Lung (tissue), 12 donors: ENCODE data around the gene HOXC9. TPM values are rescaled to one million over a fixed set of nuclear protein-coding genes. Genes with fewer than 3 reads are reported as not detected.

Experiments
- ATAC-seq: fragments of 200-7000 bp; cut with Tn5 transposase; one replicate; pipeline ENCODE4 v1.9.1; 2020; ENCODE audit warnings: moderate number of reproducible peaks; ENCODE audit not compliant: insufficient read depth, low FRiP score
- DNase-seq, 3 donors: peaks; one replicate each; pipeline ENCODE4 v3.0.0-alpha.2; 2013 to 2017
- H3K27ac ChIP-seq, 2 donors: one replicate each; pipeline ENCODE4 v1.5.1; 2013; ENCODE audit warnings: mild to moderate bottlenecking in 2 of 2, moderate library complexity in 2 of 2, control low read depth in 1 of 2, inconsistent platforms in 1 of 2, low read depth in 1 of 2, low read length in 1 of 2
- H3K27me3 ChIP-seq, 3 donors: one replicate each; pipeline ENCODE4 v1.5.1; 2013; ENCODE audit warnings: low read length in 2 of 3; ENCODE audit not compliant: control insufficient read depth in 3 of 3, insufficient read depth in 3 of 3
- H3K36me3 ChIP-seq, 4 donors: one replicate each; pipeline ENCODE4 v1.5.1; 2013; ENCODE audit warnings: low read length in 4 of 4, mild to moderate bottlenecking in 1 of 4, moderate library complexity in 1 of 4; ENCODE audit not compliant: control insufficient read depth in 4 of 4, insufficient read depth in 4 of 4
- H3K4me1 ChIP-seq, 5 donors: one replicate each; pipeline ENCODE4 v1.5.1; 2013; ENCODE audit warnings: low read length in 5 of 5, mild to moderate bottlenecking in 2 of 5, moderate library complexity in 1 of 5; ENCODE audit not compliant: control insufficient read depth in 5 of 5, insufficient read depth in 5 of 5
- H3K4me3 ChIP-seq: one replicate; pipeline ENCODE4 v1.5.1; 2013; ENCODE audit warnings: mild to moderate bottlenecking, control low read depth, moderate library complexity
- H3K9ac ChIP-seq, 2 donors: one replicate each; pipeline ENCODE4 v1.5.1; 2013; ENCODE audit warnings: low read length in 2 of 2, control low read depth in 1 of 2; ENCODE audit not compliant: insufficient read depth in 1 of 2
- H3K9me3 ChIP-seq, 4 donors: one replicate each; pipeline ENCODE4 v1.5.1; 2013; ENCODE audit warnings: low read length in 3 of 4, mild to moderate bottlenecking in 1 of 4, moderate library complexity in 1 of 4; ENCODE audit not compliant: control insufficient read depth in 4 of 4, insufficient read depth in 3 of 4
- WGBS, 2 donors: extraction: QIAGEN DNeasy Blood & Tissue Kit; methylation state at CpG; one replicate each; pipeline ENCODE4 v1.1.7; 2013; 5-methylcytosine and 5-hydroxymethylcytosine counted together
- polyA plus RNA-seq, 2 donors: library from polyadenylated mRNA; stranded (reverse); fragments of 200-250 nt; gene quantifications; one replicate each; pipeline ENCODE4 v1.2.1, GENCODE V29; 2013
- total RNA-seq, 2 donors: library from RNA; depleted of rRNA in 1 of 2; stranded (reverse); fragments of >200 nt in 1 of 2; gene quantifications; one replicate each; pipeline ENCODE4 v1.2.1, GENCODE V29; 2014 to 2021
- TF ChIP-seq, protein P1 (sequence below): IDR thresholded peaks from 2 replicates; pipeline ENCODE4 v1.5.1; 2012; ENCODE audit warnings: mild to moderate bottlenecking; ENCODE audit errors: control extremely low read depth, extremely low read depth
- donor health status: control.
- donor health status: control.
- donor health status: Bipolar disorder and iron deficiency.
- donor health status: healthy.
- donor health status: DM: yes; HTN: yes; CAD: no.

HOXC9 gene
- total and polyA plus RNA-seq, 4 donors, result 0.08 to 0.18 TPM; not detected in 2

DNA sequence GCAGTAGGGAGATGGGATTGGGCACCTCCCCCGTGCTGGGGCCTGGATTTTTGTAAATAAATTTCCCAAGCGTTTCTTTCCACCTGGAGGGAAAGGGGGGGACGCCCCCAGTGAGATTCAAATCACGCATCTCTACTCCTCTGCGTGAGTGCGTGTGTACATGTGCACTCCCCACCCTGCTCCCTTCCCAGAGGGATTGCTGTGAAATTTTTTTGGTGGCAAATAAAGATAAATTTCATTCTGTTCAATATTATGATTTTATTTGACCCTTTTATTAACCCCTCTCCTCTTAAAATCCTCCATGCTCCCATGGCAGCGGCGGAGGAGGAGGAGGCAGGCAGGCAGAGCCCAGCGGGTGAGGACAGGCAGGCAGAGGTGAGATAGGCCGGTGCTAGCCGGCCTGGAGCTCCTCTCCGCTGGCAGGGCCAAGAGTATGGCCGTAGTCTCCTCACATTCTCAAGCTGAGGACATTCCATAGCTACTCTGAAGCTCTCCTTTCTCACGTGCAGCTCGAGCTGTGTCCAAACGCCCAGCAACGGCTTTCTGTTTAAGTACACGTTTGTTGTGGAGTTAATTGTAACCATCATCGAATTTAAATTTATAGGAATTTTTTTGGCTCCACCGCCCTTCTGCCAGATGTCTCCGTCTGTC, 23.7 kb upstream of the HOXC9 start:
- peaks cover 0 to 15% (median 4%) of the 10 kb centered on the region in 5 donors for H3K4me1 ChIP-seq
- TF ChIP-seq, protein P1, sequence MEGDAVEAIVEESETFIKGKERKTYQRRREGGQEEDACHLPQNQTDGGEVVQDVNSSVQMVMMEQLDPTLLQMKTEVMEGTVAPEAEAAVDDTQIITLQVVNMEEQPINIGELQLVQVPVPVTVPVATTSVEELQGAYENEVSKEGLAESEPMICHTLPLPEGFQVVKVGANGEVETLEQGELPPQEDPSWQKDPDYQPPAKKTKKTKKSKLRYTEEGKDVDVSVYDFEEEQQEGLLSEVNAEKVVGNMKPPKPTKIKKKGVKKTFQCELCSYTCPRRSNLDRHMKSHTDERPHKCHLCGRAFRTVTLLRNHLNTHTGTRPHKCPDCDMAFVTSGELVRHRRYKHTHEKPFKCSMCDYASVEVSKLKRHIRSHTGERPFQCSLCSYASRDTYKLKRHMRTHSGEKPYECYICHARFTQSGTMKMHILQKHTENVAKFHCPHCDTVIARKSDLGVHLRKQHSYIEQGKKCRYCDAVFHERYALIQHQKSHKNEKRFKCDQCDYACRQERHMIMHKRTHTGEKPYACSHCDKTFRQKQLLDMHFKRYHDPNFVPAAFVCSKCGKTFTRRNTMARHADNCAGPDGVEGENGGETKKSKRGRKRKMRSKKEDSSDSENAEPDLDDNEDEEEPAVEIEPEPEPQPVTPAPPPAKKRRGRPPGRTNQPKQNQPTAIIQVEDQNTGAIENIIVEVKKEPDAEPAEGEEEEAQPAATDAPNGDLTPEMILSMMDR, result no peak
- H3K27me3 ChIP-seq, result peaks cover 38 to 98% (median 86%) of the 10 kb centered on the region in 3 donors
- 17 to 18% methylated on average over 21 of the region's 21 CpGs for WGBS, 2 donors
- no peak overlapping the region for H3K27ac ChIP-seq
- ATAC-seq (no peak), DNase-seq (peak; percentile 47 to 74 (median 69))
- no peak overlapping the region for H3K9ac ChIP-seq
- no peaks in the 10 kb centered on the region for H3K36me3 ChIP-seq
- H3K4me3 ChIP-seq, result no peak overlapping the region
- H3K9me3 ChIP-seq, result peaks cover 0 to 21% (median 0%) of the 10 kb centered on the region in 4 donors

DNA sequence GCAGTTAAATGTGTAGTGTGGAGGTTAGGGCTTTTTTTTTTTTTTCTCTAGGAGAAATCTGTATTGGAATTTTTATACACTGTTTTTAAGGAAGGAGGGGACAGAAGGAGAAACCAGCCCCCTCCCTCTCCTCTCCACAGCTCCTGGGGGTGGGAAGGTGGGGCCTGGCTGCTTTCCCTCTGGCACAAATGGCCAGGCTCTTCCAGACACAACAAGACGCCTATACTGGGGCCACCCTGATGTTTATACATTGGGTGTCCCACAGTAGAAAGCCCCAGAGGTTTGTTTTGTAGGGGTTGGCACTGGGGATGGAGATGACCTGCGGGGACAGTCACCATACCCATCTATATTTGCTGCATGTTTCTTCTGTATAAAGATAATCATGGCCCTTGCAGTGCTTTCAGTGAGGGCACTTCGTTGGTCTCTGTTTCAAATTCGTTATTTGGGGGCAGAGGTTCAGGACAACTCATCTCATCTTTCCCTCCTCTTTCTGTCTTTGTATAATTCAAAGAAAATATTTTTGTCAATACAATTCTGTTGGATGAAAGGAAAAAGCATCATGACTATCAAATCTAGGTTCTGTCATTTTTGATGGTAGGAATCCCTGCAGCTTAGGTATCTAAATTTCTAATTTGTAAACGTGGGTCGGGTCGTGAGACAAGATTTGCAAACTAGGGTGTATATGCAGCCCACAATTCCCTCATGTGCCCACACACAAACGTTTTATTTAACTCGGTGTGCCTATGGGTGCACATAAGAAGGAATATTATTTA, 23.0 kb upstream of the HOXC9 start:
- ATAC-seq (no peak), DNase-seq (no peak)
- no peaks in the 10 kb centered on the region for H3K36me3 ChIP-seq
- peaks cover 0 to 15% (median 4%) of the 10 kb centered on the region in 5 donors for H3K4me1 ChIP-seq
- no peak overlapping the region for H3K27ac ChIP-seq
- H3K27me3 ChIP-seq, result peaks cover 34 to 98% (median 86%) of the 10 kb centered on the region in 3 donors
- 13 to 16% methylated on average over 9 of the region's 9 CpGs for WGBS, 2 donors
- peaks cover 0 to 22% (median 0%) of the 10 kb centered on the region in 4 donors for H3K9me3 ChIP-seq
- H3K9ac ChIP-seq, result no peak overlapping the region
- TF ChIP-seq, protein P1, result no peak
- no peak overlapping the region for H3K4me3 ChIP-seq

DNA sequence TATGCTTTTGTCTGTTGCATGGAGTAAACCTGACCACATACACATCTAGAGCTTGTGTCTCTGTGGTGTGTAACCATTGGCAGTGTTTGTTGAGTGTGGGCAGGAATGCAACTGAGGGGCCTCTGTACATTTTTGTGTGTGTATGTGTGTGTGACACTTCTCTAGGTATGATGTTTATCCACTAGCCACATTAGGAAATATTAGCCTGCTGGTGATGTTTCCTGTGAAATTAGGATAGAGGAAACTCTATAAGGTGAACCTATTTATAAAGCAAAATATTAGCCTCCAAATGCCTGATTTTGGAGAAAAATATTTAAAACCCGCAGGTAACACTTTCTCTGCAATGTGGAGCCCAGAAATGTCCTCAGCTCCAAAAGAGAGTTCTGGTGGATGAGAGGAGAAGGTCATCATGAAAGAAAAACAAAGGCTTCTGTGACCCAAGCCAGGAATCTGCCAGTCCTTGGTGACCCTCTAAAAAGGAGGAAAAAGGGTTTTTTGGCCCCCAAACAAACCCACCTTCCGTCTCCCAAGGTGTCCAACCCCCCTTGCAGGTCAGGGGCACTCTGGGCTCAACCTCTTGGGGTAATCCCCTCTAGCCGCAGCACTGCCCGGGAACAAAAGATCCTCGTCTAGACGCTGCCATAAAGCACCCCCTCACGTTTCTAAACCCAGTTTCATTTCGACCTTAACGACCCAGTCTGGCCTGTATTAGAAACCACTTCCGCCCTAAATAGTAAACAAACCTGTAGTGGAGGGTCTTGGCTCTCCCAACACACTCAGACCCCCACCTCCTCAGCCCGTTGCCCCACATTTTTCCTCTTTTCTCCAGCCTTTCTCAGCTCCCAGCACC, 22.1 kb upstream of the HOXC9 start:
- Histone ChIP-seq H3K9me3 (peaks cover 0 to 23% (median 0%) of the 10 kb centered on the region in 4 donors), H3K4me1 (peaks cover 0 to 15% (median 4%) of the 10 kb centered on the region in 5 donors), H3K4me3 (no peak overlapping the region), H3K27ac (no peak overlapping the region), H3K27me3 (peaks cover 31 to 98% (median 85%) of the 10 kb centered on the region in 3 donors), H3K9ac (no peak overlapping the region), H3K36me3 (no peaks in the 10 kb centered on the region)
- TF ChIP-seq, protein P1, result no peak
- 3 to 4% methylated on average over 11 of the region's 11 CpGs for WGBS, 2 donors
- DNase-seq (no peak), ATAC-seq (no peak)
